ENCODE data around the gene UNC13B. TPM values are rescaled to one million over a fixed set of nuclear protein-coding genes. Genes with fewer than 3 reads are reported as not detected.

UNC13B gene
- total RNA-seq, 4 donors from 2014 or later, result 44.5 to 72.9 (median 48.6) TPM

DNA sequence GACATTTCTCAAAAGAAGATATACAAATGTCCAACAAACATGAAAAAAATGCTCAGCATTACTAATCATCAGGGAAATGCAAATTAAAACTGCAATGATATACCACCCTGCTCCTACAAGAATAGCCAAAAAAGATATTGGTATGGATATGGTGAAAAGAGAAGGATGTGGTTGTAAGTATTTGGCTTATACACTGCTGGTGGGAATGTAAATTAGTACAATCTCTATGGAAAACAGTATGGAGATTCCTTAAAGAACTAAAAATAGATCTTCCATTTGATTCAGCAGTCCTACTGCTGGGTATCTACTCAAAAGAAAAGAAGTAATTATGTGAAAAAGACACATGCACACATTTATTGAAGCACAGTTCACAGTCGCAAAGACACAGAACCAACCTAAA, 260.5 kb downstream of the UNC13B start:
- TF ChIP-seq POLR2A (IDR thresholded peaks at IDR 0.05), result no peak
- TF ChIP-seq, protein P1, sequence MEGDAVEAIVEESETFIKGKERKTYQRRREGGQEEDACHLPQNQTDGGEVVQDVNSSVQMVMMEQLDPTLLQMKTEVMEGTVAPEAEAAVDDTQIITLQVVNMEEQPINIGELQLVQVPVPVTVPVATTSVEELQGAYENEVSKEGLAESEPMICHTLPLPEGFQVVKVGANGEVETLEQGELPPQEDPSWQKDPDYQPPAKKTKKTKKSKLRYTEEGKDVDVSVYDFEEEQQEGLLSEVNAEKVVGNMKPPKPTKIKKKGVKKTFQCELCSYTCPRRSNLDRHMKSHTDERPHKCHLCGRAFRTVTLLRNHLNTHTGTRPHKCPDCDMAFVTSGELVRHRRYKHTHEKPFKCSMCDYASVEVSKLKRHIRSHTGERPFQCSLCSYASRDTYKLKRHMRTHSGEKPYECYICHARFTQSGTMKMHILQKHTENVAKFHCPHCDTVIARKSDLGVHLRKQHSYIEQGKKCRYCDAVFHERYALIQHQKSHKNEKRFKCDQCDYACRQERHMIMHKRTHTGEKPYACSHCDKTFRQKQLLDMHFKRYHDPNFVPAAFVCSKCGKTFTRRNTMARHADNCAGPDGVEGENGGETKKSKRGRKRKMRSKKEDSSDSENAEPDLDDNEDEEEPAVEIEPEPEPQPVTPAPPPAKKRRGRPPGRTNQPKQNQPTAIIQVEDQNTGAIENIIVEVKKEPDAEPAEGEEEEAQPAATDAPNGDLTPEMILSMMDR (IDR thresholded peaks at IDR 0.05), result no peak

DNA sequence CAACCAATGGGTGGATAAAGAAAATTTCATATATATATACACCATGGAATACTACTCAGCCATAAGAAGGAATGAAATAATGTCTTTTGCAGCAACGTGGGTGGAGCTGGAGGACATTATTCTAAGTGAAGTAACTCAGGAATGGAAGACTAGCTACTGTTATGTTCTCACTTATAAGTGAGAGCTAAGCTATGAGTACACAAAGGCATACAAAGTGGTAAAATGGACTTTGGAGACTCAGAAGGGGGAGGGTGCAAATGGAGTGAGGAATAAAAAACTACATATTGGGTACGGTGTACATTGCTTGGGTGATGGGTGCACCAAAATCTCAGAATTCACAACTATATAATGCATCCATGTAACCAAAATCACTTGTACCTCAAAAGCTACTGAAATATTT, 260.9 kb downstream of the UNC13B start:
- H3K4me3 ChIP-seq, result no peak overlapping the region
- no peaks in the 10 kb centered on the region for H3K9me3 ChIP-seq
- no peak overlapping the region for H3K27ac ChIP-seq
- no peak for TF ChIP-seq POLR2A (IDR thresholded peaks at IDR 0.05)
- TF ChIP-seq, protein P1 (IDR thresholded peaks at IDR 0.05), result no peak
- no peaks in the 10 kb centered on the region for H3K27me3 ChIP-seq
- H3K4me1 ChIP-seq, result no peaks in the 10 kb centered on the region
- H3K36me3 ChIP-seq, result no peaks in the 10 kb centered on the region
- no peak for DNase-seq

More for the DNA sequence above, 260.5 kb downstream of the UNC13B start:
- no peak overlapping the region for H3K4me3 ChIP-seq
- no peaks in the 10 kb centered on the region for H3K4me1 ChIP-seq
- H3K9me3 ChIP-seq, result no peaks in the 10 kb centered on the region
- no peaks in the 10 kb centered on the region for H3K36me3 ChIP-seq
- H3K27ac ChIP-seq, result no peak overlapping the region
- DNase-seq, result no peak
- no peaks in the 10 kb centered on the region for H3K27me3 ChIP-seq

DNA sequence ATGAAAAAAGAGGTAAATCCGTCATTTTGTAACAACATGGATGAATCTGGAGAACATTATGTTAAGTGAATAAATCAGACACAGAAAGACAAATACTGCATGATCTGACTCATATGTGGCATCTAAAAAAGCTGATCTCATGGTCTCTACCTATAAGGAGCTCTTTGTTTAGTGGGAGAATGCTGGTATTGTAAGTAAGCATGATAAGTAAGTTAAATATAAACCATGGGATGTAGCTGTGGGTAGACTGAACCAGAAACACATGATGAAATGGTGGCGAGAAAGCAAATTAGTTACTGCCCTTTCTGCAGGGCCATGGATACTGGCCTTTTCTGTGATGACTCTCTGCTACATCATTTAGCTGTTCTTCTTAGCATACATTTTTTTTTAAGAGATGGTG, 261.7 kb downstream of the UNC13B start:
- DNase-seq, result no peak
- H3K4me3 ChIP-seq, result no peak overlapping the region
- H3K27ac ChIP-seq, result no peak overlapping the region
- no peaks in the 10 kb centered on the region for H3K9me3 ChIP-seq
- no peaks in the 10 kb centered on the region for H3K27me3 ChIP-seq
- no peaks in the 10 kb centered on the region for H3K4me1 ChIP-seq
- no peaks in the 10 kb centered on the region for H3K36me3 ChIP-seq
- no peak for TF ChIP-seq POLR2A (IDR thresholded peaks at IDR 0.05)
- TF ChIP-seq, protein P1 (IDR thresholded peaks at IDR 0.05), result no peak

DNA sequence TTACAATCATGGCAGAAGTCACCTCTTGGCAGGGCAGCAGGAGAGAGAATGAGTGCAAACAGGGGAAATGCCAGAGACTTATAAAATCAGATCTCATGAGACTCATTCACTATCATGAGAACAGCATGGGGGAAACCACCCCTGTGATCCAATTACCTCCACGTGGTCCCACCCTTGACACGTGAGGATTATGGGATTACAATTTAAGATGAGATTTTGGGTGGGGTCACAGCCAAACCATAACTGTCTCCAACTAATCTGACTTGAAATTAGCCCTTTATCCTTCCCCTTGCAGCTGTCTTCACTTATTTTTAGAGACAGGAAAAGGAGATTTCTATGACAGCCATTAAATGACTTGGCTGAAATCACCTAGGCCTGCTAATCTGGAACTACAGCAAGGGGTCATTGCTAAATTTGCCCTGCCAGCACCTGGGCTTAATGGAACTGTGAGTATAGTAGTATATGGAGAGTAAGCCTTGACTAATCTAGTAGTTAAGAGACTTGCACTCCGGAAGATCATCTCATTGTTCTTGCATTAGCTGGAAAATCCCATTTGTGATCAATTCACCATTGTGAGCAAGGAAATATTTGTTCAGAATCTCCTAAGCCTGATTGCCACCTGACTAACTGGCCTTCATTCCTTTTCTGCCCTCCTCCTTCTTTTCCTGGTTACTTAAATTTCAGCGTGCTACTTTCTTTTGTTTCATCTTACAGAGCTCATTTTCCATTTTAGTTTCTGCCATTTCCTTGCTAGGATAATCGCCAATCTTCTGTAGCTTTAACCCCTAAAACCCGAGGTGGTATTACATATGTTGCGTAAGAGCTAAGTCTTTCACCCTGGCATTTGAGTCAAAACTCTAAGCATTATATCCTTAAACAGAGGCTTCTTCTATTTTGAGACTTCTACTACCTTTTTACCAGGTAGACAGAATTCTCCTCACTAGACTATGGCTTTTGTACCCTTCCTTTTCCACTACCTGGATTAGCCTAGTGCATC, 262.8 kb downstream of the UNC13B start:
- no peak for TF ChIP-seq POLR2A (IDR thresholded peaks at IDR 0.05)
- TF ChIP-seq, protein P1 (IDR thresholded peaks at IDR 0.05), result no peak
- Histone ChIP-seq H3K4me1 (no peaks in the 10 kb centered on the region), H3K9me3 (no peaks in the 10 kb centered on the region), H3K36me3 (no peaks in the 10 kb centered on the region), H3K4me3 (no peak overlapping the region), H3K27me3 (no peaks in the 10 kb centered on the region), H3K27ac (no peak overlapping the region)
- no peak for DNase-seq

DNA sequence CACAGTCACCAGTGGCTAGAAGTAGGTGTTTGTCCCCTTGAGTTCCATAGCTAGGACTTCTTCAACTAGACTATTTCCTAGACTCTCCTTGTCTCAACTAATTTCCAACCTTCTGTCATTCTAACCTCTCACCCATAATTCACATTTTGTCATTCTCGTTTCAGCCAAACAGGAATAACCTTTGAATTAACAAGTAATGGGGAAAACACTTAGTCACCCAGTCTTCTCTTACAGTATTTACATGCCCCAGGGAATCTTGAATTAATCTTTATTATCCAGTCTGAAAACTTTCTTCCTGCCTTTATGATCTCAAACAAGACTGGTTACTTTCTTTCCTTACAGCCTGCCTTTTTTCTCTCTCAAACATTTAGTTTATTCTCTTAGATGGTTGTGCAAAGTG, 264.8 kb downstream of the UNC13B start:
- no peak for DNase-seq
- Histone ChIP-seq H3K27me3 (no peaks in the 10 kb centered on the region), H3K9me3 (no peaks in the 10 kb centered on the region), H3K36me3 (no peaks in the 10 kb centered on the region), H3K27ac (no peak overlapping the region), H3K4me1 (no peaks in the 10 kb centered on the region), H3K4me3 (no peak overlapping the region)
- TF ChIP-seq, protein P1 (IDR thresholded peaks at IDR 0.05), result no peak
- no peak for TF ChIP-seq POLR2A (IDR thresholded peaks at IDR 0.05)
